Measurements from ENCODE around the gene VWF.
"Not testable (repeated sequence)": the region's sequence is repeated elsewhere in the genome, so short reads cannot be mapped to it uniquely, and the experiment has no call there.

Gene VWF

DNA sequence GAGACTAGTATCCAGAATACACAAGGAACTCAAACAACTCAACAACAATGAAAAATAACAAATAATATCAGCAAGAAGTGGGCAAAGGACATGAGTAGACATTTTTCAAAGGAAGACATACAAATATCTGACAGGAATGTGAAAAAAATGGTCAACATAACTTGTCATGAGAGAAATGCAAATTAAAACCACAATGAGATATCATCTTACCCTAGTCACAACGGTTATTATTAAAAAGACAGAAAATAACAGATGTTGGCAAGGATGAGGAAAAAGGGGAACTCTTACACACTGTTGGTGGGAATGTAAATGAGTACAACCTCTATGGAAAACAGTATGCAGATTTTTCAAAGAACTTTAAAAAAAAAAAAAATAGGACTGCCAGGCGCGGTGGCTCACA lies 20.4 kb downstream of the VWF start:
- Histone ChIP-seq H3K27me3 (ENCODE audit: insufficient read depth, poor library complexity, severe bottlenecking) (no peaks in the 10 kb centered on the region), H3K27ac (replicated peaks) (no peak overlapping the region), H3K4me3 (replicated peaks; ENCODE audit: insufficient read depth, low read length) (no peak overlapping the region)
- no peak for DNase-seq (ENCODE audit: low read depth in 1 of 2, low spot score in 1 of 2)
- TF ChIP-seq POLR2AphosphoS5 (IDR thresholded peaks at IDR 0.05; ENCODE audit: low read depth) (no peak), SPI1 (IDR thresholded peaks at IDR 0.05; ENCODE audit: borderline replicate concordance, low read depth) (peak; percentile 50; the same call in 1 of the 2 replicates)

DNA sequence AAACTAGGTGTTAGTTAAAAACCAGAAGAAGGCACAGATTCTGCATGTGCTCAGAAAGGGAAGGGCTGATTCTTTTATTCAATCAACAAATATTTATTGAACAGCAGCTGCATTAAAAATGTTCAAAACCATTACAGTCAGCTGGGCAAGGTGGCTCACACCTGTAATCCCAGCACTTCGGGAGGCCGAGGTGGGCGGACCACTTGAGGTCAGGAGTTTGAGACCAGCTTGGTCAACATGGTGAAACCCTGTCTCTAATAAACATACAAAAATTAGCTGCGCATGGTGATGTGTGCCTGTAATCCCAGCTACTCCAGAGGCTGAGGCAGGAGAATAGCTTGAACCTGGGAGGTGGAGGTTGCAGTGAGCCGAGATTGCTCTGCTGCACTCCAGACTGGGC lies 22.4 kb downstream of the VWF start:
- not testable (repeated sequence) for H3K27me3 ChIP-seq (ENCODE audit: insufficient read depth, poor library complexity, severe bottlenecking); H3K4me3 ChIP-seq (replicated peaks; ENCODE audit: insufficient read depth, low read length); DNase-seq (ENCODE audit: low read depth in 1 of 2, low spot score in 1 of 2); H3K27ac ChIP-seq (replicated peaks)

DNA sequence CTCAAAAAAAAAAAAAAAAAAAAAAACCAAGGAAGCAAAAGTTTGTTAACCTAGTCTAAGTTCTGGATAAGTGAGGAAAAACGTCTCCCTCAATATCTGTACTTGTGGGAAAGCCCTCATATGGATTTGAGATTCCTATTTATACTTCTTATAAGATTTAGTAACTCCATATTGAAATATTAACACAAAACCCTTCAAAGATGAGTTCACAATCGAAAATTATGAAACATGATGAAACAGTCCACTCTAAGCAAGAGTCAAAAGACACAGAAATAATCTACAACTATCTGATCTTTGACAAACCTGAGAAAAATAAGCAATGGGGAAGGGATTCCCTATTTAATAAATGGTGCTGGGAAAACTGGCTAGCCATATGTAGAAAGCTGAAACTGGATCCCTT lies 25.2 kb downstream of the VWF start:
- Histone ChIP-seq H3K27ac (replicated peaks) (no peak overlapping the region), H3K4me3 (replicated peaks; ENCODE audit: insufficient read depth, low read length) (no peak overlapping the region), H3K27me3 (ENCODE audit: insufficient read depth, poor library complexity, severe bottlenecking) (no peaks in the 10 kb centered on the region)
- DNase-seq (ENCODE audit: low read depth in 1 of 2, low spot score in 1 of 2) = no peak
- TF ChIP-seq SPI1 (IDR thresholded peaks at IDR 0.05; ENCODE audit: borderline replicate concordance, low read depth) (no peak), GABPA (IDR thresholded peaks at IDR 0.05; ENCODE audit: low read depth) (no peak), POLR2AphosphoS5 (IDR thresholded peaks at IDR 0.05; ENCODE audit: low read depth) (no peak)
- TF ChIP-seq, protein P1, sequence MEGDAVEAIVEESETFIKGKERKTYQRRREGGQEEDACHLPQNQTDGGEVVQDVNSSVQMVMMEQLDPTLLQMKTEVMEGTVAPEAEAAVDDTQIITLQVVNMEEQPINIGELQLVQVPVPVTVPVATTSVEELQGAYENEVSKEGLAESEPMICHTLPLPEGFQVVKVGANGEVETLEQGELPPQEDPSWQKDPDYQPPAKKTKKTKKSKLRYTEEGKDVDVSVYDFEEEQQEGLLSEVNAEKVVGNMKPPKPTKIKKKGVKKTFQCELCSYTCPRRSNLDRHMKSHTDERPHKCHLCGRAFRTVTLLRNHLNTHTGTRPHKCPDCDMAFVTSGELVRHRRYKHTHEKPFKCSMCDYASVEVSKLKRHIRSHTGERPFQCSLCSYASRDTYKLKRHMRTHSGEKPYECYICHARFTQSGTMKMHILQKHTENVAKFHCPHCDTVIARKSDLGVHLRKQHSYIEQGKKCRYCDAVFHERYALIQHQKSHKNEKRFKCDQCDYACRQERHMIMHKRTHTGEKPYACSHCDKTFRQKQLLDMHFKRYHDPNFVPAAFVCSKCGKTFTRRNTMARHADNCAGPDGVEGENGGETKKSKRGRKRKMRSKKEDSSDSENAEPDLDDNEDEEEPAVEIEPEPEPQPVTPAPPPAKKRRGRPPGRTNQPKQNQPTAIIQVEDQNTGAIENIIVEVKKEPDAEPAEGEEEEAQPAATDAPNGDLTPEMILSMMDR (IDR thresholded peaks at IDR 0.05; ENCODE audit: insufficient read depth, low read length) = no peak
- TF ChIP-seq, protein P2, sequence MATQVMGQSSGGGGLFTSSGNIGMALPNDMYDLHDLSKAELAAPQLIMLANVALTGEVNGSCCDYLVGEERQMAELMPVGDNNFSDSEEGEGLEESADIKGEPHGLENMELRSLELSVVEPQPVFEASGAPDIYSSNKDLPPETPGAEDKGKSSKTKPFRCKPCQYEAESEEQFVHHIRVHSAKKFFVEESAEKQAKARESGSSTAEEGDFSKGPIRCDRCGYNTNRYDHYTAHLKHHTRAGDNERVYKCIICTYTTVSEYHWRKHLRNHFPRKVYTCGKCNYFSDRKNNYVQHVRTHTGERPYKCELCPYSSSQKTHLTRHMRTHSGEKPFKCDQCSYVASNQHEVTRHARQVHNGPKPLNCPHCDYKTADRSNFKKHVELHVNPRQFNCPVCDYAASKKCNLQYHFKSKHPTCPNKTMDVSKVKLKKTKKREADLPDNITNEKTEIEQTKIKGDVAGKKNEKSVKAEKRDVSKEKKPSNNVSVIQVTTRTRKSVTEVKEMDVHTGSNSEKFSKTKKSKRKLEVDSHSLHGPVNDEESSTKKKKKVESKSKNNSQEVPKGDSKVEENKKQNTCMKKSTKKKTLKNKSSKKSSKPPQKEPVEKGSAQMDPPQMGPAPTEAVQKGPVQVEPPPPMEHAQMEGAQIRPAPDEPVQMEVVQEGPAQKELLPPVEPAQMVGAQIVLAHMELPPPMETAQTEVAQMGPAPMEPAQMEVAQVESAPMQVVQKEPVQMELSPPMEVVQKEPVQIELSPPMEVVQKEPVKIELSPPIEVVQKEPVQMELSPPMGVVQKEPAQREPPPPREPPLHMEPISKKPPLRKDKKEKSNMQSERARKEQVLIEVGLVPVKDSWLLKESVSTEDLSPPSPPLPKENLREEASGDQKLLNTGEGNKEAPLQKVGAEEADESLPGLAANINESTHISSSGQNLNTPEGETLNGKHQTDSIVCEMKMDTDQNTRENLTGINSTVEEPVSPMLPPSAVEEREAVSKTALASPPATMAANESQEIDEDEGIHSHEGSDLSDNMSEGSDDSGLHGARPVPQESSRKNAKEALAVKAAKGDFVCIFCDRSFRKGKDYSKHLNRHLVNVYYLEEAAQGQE (IDR thresholded peaks at IDR 0.05; ENCODE audit: insufficient replicate concordance, low read depth) = no peak

DNA sequence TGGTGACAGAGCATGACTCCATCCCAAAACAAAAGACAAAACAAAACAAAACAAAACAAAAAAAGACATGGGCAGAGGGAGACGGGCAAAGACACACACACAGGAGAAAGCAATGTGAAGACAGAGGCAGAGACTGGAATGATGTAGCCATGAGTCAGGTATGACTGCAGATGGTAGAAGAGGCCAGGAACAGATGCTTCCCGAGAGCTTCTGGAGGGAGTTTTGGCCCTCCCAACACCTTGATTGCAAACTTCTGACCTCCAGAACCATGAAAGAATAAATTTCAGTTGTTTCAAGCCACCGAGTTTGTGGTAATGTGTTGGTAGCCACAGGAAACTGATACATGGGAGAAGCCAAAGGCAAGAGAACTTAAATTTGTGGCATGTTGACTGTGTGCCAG lies 27.1 kb downstream of the VWF start:
- DNase-seq (ENCODE audit: low read depth in 1 of 2, low spot score in 1 of 2) = no peak
- H3K4me3 ChIP-seq (replicated peaks; ENCODE audit: insufficient read depth, low read length) = no peak overlapping the region
- no peak overlapping the region for H3K27ac ChIP-seq (replicated peaks)
- TF ChIP-seq, protein P1 (IDR thresholded peaks at IDR 0.05; ENCODE audit: insufficient read depth, low read length) = no peak
- TF ChIP-seq, protein P2 (IDR thresholded peaks at IDR 0.05; ENCODE audit: insufficient replicate concordance, low read depth) = no peak
- TF ChIP-seq SPI1 (IDR thresholded peaks at IDR 0.05; ENCODE audit: borderline replicate concordance, low read depth) (no peak), GABPA (IDR thresholded peaks at IDR 0.05; ENCODE audit: low read depth) (no peak), POLR2AphosphoS5 (IDR thresholded peaks at IDR 0.05; ENCODE audit: low read depth) (no peak)
- H3K27me3 ChIP-seq (ENCODE audit: insufficient read depth, poor library complexity, severe bottlenecking) = peaks cover 3% of the 10 kb centered on the region

DNA sequence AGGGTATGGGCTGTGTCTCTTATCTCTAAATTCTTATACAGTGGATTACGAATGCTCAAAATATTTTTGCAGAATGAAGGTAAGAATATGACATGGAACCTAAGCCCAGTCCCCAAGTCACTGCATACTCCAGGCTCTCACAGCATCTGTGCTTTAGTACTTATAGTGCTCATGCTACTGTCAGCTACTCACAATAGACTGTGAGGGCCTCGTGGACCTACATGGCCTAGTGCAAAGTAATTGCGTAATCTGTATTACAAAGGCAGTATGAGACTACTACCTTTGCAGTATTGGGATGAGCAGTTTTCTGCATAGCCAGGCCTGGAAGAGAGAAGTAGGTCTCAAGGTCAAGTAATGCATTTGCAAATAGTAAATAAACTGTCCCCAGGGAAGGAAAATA lies 27.9 kb downstream of the VWF start:
- Histone ChIP-seq H3K27ac (replicated peaks) (no peak overlapping the region), H3K27me3 (ENCODE audit: insufficient read depth, poor library complexity, severe bottlenecking) (peaks cover 3% of the 10 kb centered on the region), H3K4me3 (replicated peaks; ENCODE audit: insufficient read depth, low read length) (no peak overlapping the region)
- TF ChIP-seq GABPA (IDR thresholded peaks at IDR 0.05; ENCODE audit: low read depth) (no peak), SPI1 (IDR thresholded peaks at IDR 0.05; ENCODE audit: borderline replicate concordance, low read depth) (no peak), POLR2AphosphoS5 (IDR thresholded peaks at IDR 0.05; ENCODE audit: low read depth) (no peak)
- TF ChIP-seq, protein P1 (IDR thresholded peaks at IDR 0.05; ENCODE audit: insufficient read depth, low read length) = no peak
- TF ChIP-seq, protein P2 (IDR thresholded peaks at IDR 0.05; ENCODE audit: insufficient replicate concordance, low read depth) = no peak
- DNase-seq (ENCODE audit: low read depth in 1 of 2, low spot score in 1 of 2) = no peak
